ENCODE measurements around the gene KLHL4.
"Not testable (repeated sequence)": the region's sequence is repeated elsewhere in the genome, so short reads cannot be mapped to it uniquely, and the experiment has no call there.

The KLHL4 gene

DNA sequence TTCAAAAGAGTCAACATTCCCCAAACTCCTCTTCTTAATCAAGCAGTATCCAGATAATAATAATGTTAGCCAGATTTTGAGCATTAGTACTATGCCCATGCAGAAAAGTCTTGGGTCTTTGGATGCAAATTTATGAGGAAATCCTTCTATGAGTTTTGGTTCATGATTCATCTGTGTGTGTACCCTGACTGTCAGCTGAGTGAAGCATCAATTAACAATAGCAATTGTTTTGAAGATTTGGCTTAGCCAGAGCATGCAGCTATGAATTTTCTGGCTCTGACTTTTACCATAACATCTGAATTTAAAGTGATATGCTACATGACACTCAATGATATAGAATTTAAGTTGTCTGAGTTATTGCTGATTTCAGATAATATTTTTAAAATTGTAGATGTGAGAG lies 145.8 kb downstream of the KLHL4 start:
- DNase-seq: no peak

DNA sequence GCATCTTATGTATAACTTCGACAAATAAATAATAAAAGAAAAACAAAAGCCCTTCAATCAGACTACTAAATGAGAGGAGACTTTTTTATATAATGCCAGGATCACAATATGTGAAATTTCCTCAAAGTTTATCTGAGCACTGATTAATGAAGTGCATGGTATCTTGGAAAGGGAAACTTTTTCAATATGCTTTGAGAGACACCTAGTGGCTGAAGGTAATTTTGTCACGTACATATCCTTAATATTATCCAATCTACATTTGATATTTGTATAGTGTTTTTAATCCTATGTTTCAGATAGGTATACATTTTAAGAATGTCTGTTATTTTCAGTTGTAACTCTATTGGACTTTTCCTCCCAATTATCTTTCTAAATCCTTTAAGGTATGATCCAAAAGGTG lies 146.8 kb downstream of the KLHL4 start:
- no peak for DNase-seq

DNA sequence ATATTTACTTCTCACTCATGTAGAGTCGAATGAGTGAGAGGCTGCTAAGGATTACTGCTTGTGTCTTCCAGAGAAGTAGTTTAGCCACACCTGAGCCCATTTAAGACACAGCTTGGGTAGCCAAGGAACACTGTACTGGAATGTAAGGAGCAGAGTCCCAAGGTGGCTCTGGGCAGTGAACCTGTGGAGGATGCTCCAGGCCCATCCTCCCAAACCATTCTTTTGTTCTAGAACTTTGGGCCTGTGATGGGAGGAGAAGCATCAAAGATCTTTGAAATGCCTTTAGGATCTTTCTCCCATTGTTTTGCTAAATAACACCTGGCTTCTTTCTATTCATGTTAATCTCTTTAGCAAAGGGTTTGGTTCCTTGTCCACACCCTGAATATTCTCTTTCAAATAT lies 162.2 kb downstream of the KLHL4 start:
- no peak for DNase-seq

DNA sequence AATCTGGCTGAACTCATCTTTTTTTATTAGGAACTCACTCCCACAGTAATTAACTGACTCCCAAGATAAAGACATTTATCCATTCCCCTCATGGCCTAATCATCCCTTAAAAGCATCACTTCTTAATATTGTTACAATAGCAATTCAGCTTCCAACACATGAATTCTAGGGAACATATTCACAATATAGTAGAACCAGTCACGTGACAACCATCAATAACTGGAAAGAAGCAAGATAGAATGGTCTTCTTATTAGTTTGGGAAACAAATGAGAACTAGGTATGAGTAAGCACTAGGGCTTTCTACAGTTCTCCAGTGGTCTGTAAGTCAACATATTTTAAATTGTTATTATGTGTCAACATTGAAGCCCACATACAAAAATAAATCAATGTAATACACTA lies 170.1 kb downstream of the KLHL4 start:
- no peak for DNase-seq

DNA sequence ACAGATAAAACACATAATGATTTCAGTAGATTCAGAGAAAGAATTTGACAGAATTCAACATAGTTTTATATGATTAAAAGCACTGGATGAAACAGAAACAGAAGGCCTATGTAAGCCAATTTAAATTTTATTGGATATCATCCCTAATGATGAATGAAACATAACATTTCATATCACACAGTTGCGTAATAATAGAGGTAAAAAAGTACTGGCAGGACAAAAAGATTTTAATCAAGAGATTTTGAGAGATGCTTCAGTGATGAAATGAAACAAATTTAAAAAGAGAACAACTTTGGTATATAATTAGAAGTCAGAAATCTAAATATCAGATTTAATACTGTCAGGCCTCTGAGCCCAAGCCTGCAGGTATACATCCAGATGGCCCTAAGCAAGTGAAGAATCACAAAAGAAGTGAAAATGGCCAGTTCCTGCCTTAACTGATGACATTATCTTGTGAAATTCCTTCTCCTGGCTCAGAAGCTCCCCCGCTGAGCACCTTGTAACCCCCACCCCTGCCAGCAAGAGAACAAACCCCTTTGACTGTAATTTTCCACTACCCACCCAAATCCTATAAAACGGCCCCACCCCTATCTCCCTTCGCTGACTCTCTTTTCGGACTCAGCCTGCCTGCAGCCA lies 170.6 kb downstream of the KLHL4 start:
- DNase-seq: not testable (repeated sequence)

DNA sequence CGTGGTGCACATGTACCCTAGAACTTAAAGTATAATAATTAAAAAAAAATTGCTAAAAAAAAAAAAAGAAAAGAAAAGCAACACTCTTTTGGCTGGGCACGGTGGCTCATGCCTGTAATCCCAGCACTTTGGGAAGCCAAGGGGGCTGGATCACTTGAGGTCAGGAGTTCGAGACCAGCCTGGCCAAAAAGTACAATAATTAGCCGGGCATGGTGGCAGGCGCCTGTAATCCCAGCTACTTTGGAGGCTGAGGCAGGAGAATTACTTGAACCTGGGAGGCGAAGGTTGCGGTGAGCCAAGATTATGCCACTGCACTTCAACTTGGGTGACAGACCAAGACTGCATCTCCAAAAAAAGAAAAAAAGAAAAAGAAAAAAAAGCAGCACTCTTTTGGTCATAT lies 171.6 kb downstream of the KLHL4 start:
- not testable (repeated sequence) for DNase-seq

DNA sequence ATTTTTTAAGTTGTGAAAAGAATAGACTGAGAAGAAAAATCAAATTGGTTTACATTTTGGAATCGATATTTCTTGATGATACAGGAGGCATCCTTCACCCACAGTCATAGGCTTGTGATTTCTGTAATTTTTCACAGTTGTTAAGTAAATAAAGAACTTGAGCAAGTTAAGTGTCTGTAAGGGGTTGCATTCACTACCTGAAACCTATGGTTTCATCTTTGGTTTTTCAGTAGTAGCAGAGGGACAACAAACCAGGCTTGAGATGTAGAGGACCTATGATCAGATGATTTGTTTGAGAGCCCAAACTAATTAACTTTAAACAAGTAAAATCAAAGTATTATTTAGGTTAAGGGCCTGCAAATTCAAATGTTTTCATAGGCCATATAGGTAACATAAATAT lies 175.6 kb downstream of the KLHL4 start:
- DNase-seq: no peak

DNA sequence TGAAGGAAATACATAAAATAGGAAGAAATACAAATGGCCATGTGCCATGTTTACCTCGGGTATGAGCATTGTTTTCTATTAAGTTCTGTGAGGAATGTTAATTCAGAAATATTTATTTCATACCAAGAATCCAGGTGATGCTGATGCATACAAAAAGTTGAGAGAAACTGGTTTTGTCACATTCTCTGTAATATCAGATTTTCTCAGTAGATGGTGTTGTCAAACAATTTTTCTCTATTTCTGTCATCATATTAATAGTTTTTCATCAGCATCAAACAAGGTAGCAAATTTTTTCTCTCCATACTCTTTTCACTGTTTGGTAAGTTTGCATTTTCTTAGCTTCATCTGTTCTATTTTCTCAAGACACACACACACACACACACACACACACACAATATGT lies 179.8 kb downstream of the KLHL4 start:
- no peak for DNase-seq

DNA sequence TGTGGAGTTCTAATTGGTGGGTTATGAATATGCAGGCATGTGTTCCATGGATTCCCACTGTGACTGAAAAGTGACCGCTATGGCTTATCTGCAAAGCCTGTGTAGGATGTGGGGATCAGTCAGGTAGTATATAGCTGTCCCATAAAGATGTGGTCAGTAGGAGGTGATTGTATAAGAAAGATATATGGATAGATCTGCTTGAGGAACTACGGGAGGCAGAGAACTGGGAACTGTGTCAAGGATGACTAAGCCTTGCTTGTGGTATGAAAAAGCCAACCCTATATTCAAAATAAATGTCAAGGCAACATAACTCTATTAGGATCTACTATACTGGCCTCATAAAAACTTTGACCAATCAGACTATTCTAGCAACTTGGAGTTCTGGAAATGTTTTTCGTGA lies 185.2 kb downstream of the KLHL4 start:
- no peak for DNase-seq

DNA sequence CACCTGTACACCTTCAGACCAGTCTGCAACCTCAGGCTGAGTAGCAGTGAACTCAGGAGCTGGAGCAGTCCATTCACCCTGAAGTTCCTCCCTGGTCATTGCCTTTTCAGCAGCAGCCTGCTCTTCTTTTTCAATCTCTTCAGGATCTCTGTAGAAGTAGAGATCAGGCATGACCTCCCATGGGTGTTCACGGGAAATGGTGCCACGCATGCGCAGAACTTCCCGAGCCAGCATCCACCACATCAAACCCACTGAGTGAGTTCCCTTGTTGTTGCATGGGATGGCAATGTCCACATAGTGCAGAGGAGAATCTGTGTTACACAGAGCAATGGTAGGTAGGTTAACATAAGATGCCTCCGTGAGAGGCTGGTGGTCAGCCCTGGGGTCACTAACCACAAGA lies 185.9 kb downstream of the KLHL4 start:
- DNase-seq: not testable (repeated sequence)

DNA sequence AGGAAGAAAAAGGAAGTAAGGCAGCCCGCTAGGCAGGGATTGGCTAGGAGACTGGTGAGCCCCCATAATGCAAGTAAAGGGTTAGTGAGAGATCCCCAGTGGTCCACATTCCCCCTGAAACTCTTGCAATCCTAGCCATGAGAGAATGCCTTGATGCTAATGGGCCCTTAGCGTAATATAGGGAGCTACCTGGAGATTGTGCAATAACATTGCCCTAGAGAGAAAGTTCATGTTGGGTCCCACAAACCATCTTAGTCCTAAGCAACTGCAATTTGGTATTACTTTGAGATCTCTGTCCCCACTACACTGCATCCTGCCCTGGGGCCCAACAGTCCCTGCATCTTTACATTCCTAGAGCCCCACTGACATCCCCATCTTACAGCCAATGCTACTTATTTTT lies 188.5 kb downstream of the KLHL4 start:
- no peak for DNase-seq

DNA sequence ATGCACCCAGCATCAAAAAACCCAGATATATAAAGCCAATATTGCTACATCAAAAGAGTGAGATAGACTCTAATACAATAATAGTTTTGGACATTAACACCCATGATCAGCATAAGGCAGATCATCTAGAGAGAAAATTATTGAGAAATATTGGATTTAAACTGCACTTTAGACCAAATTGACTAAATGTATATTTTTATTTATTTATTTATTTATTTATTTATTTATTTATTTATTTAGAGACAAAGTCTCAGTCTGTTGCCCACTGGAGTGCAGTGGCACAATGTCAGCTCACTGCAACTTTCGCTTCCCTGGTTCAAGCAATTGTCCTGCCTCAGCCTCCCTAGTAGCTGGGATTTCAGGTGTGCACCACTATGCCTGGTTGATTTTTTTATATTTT lies 193.0 kb downstream of the KLHL4 start:
- DNase-seq: no peak
